ENCODE data around the gene ANAPC7. TPM values are rescaled to one million over a fixed set of nuclear protein-coding genes. Genes with fewer than 3 reads are reported as not detected.

The ANAPC7 gene
- total RNA-seq, 1 experiment from 2014 or later: 91.1 TPM

DNA sequence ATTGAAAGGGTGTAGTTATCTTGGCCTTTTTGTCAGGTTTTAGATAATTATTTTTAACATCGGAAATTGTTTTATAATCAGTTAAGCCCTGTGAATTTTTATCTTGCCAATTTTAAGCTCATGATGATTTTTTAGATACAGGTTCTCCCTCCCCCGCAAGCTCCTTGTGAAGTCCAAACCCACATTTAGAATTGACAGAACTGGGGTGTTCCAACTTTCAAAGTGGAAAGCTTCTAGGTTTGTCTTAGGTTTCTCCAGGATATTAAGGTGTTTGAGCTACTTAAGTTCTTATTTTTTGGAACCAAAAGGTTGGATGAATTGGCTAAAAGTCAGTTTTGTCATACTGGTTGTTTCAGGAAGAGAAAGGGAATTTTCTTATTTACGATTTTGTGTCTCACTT is 73.4 kb downstream of the ANAPC7 start:
- Histone ChIP-seq H4K91ac (ENCODE audit: insufficient read length, low read depth, low read length) (no peak overlapping the region), H4K20me1 (ENCODE audit: control insufficient read depth, insufficient read depth, insufficient read length) (no peaks in the 10 kb centered on the region), H3K56ac (ENCODE audit: insufficient read length, low read depth, low read length) (no peak overlapping the region), H3K23ac (ENCODE audit: insufficient read length, low read depth, low read length) (no peak overlapping the region), H3K14ac (ENCODE audit: insufficient read depth, low read length) (no peak overlapping the region), H3K79me2 (ENCODE audit: insufficient read depth, low read length) (no peaks in the 10 kb centered on the region), H3K9ac (ENCODE audit: extremely low read depth, insufficient read length, low read length) (no peak overlapping the region), H2AK5ac (ENCODE audit: insufficient read length, low read length) (no peak overlapping the region), H2BK15ac (ENCODE audit: low read depth, low read length) (no peak overlapping the region), H3K23me2 (ENCODE audit: insufficient read length, low read depth, low read length, poor library complexity, severe bottlenecking) (no peaks in the 10 kb centered on the region), H3K9me3 (ENCODE audit: control insufficient read depth, low read depth, low read length) (no peaks in the 10 kb centered on the region), H3K27me3 (ENCODE audit: insufficient read depth, low read length) (no peaks in the 10 kb centered on the region), H3T11ph (ENCODE audit: low read length) (no peak overlapping the region), H3K4me1 (ENCODE audit: insufficient read depth, low read length) (no peaks in the 10 kb centered on the region), H4K5ac (ENCODE audit: insufficient read length, low read depth, low read length) (no peak overlapping the region), H3K18ac (ENCODE audit: insufficient read length, low read depth, low read length) (no peak overlapping the region), H2BK12ac (ENCODE audit: insufficient read length, low read depth, low read length) (no peak overlapping the region), H2BK120ac (ENCODE audit: low read depth, low read length, poor library complexity, severe bottlenecking) (no peak overlapping the region), H2BK20ac (ENCODE audit: low read depth, low read length, poor library complexity, severe bottlenecking) (no peak overlapping the region), H3K79me1 (ENCODE audit: insufficient read depth, low read depth, low read length, poor library complexity, severe bottlenecking) (peaks cover 3% of the 10 kb centered on the region), H3K4ac (ENCODE audit: low read depth, low read length) (no peak overlapping the region), H4K8ac (replicated peaks; ENCODE audit: insufficient read length, low read depth, low read length) (no peak overlapping the region), H3K4me2 (ENCODE audit: insufficient read depth, insufficient read length, low read length) (no peak overlapping the region), H2AFZ (ENCODE audit: low read length) (no peak overlapping the region), H3K27ac (ENCODE audit: insufficient read length, low read depth, low read length) (no peak overlapping the region), H2BK5ac (ENCODE audit: insufficient read length, low read length) (no peak overlapping the region)
- peaks cover 55 to 89% (median 86%) of the 10 kb centered on the region in 3 experiments for H3K36me3 Mint-ChIP-seq (ENCODE audit: insufficient read depth in 1 of 3, low read depth in 3 of 3)
- TF ChIP-seq, protein P1, sequence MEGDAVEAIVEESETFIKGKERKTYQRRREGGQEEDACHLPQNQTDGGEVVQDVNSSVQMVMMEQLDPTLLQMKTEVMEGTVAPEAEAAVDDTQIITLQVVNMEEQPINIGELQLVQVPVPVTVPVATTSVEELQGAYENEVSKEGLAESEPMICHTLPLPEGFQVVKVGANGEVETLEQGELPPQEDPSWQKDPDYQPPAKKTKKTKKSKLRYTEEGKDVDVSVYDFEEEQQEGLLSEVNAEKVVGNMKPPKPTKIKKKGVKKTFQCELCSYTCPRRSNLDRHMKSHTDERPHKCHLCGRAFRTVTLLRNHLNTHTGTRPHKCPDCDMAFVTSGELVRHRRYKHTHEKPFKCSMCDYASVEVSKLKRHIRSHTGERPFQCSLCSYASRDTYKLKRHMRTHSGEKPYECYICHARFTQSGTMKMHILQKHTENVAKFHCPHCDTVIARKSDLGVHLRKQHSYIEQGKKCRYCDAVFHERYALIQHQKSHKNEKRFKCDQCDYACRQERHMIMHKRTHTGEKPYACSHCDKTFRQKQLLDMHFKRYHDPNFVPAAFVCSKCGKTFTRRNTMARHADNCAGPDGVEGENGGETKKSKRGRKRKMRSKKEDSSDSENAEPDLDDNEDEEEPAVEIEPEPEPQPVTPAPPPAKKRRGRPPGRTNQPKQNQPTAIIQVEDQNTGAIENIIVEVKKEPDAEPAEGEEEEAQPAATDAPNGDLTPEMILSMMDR (conservative IDR thresholded peaks at IDR 0.05): no peak
- peaks cover 3 to 4% of the 10 kb centered on the region in 2 experiments; a peak in 1 of 4 replicates for H3K4me1 Mint-ChIP-seq
- no peaks in the 10 kb centered on the region for H3K27me3 Mint-ChIP-seq (ENCODE audit: low read depth)
- H3K27ac Mint-ChIP-seq: peak overlapping the region in 2 of 3 experiments; percentile 74 to 75; a peak in 4 of 7 replicates
- DNase-seq: no peak
- no CpG with 5 or more reads among the region's 3 CpGs for WGBS (ENCODE audit: extremely low coverage, insufficient read length, low lambda C conversion rate)
- H3K9me3 Mint-ChIP-seq: no peaks in the 10 kb centered on the region
- no peak overlapping the region for H3K4me3 Mint-ChIP-seq
